ENCODE measurements around the gene LINC00632. TPM values are rescaled to one million over a fixed set of nuclear protein-coding genes. Genes with fewer than 3 reads are reported as not detected.

The LINC00632 gene
- total RNA-seq, 2 donors from 2014 or later: 161 to 200 TPM

GRCh38 chrX:140764401-140764919 is 54.9 kb downstream of the LINC00632 start:
- Histone ChIP-seq H3K4me3 (peak overlapping the region; percentile 73), H3K4me1 (ENCODE audit: control insufficient read depth in 1 of 2, low read depth in 2 of 2) (no peaks in the 10 kb centered on the region), H3K36me3 (no peaks in the 10 kb centered on the region), H3K27ac (peak overlapping the region; percentile 68 to 72), H3K27me3 (replicated peaks; ENCODE audit: insufficient read depth) (no peaks in the 10 kb centered on the region), H3K9me3 (no peaks in the 10 kb centered on the region)
- TF ChIP-seq CTCF (IDR thresholded peaks at IDR 0.05): no peak
- DNase-seq (ENCODE audit: low spot score) (peak; percentile 2), ATAC-seq (ENCODE audit: insufficient number of reproducible peaks, low FRiP score, low read depth) (no peak)

- peak overlapping the region; percentile 68 to 72 for H3K27ac ChIP-seq
These were observed 55.7 kb downstream of the LINC00632 start for GRCh38 chrX:140765043-140765784.

GRCh38 chrX:140766024-140766611 is 56.6 kb downstream of the LINC00632 start:
- no peak for DNase-seq (ENCODE audit: low spot score)
- TF ChIP-seq CTCF (IDR thresholded peaks at IDR 0.05): peak; percentile 69
- Histone ChIP-seq H3K27me3 (replicated peaks; ENCODE audit: insufficient read depth) (no peaks in the 10 kb centered on the region), H3K4me1 (ENCODE audit: control insufficient read depth in 1 of 2, low read depth in 2 of 2) (no peaks in the 10 kb centered on the region), H3K36me3 (no peaks in the 10 kb centered on the region), H3K9me3 (no peaks in the 10 kb centered on the region), H3K4me3 (peak overlapping the region; percentile 73), H3K27ac (peak overlapping the region; percentile 38 to 68)
- no peak for ATAC-seq (ENCODE audit: insufficient number of reproducible peaks, low FRiP score, low read depth)

More at GRCh38 chrX:140765043-140765784, 55.7 kb downstream of the LINC00632 start:
- H3K4me1 ChIP-seq (ENCODE audit: control insufficient read depth in 1 of 2, low read depth in 2 of 2): no peaks in the 10 kb centered on the region
- H3K36me3 ChIP-seq: no peaks in the 10 kb centered on the region
- no peak for TF ChIP-seq CTCF (IDR thresholded peaks at IDR 0.05)
- no peaks in the 10 kb centered on the region for H3K27me3 ChIP-seq (replicated peaks; ENCODE audit: insufficient read depth)
- H3K9me3 ChIP-seq: no peaks in the 10 kb centered on the region
- ATAC-seq (ENCODE audit: insufficient number of reproducible peaks, low FRiP score, low read depth) (no peak), DNase-seq (ENCODE audit: low spot score) (no peak)
- H3K4me3 ChIP-seq: peak overlapping the region; percentile 73

- Histone ChIP-seq H3K27ac (no peak overlapping the region), H3K4me3 (no peak overlapping the region), H3K4me1 (ENCODE audit: control insufficient read depth in 1 of 2, low read depth in 2 of 2) (no peaks in the 10 kb centered on the region), H3K36me3 (peaks cover 3% of the 10 kb centered on the region), H3K9me3 (no peaks in the 10 kb centered on the region), H3K27me3 (replicated peaks; ENCODE audit: insufficient read depth) (no peaks in the 10 kb centered on the region)
- ATAC-seq (ENCODE audit: insufficient number of reproducible peaks, low FRiP score, low read depth) (no peak), DNase-seq (ENCODE audit: low spot score) (no peak)
- no peak for TF ChIP-seq CTCF (IDR thresholded peaks at IDR 0.05)
These were observed 58.1 kb downstream of the LINC00632 start for GRCh38 chrX:140767646-140768045.

- Histone ChIP-seq H3K4me1 (ENCODE audit: control insufficient read depth in 1 of 2, low read depth in 2 of 2) (no peaks in the 10 kb centered on the region), H3K36me3 (peaks cover 14% of the 10 kb centered on the region), H3K27ac (no peak overlapping the region), H3K4me3 (no peak overlapping the region), H3K27me3 (replicated peaks; ENCODE audit: insufficient read depth) (no peaks in the 10 kb centered on the region), H3K9me3 (no peaks in the 10 kb centered on the region)
- no peak for ATAC-seq (ENCODE audit: insufficient number of reproducible peaks, low FRiP score, low read depth)
- DNase-seq (ENCODE audit: low spot score): no peak
- no peak for TF ChIP-seq CTCF (IDR thresholded peaks at IDR 0.05)
These were observed 65.7 kb downstream of the LINC00632 start for GRCh38 chrX:140775211-140775610.

Data from thoracic aorta (tissue), 2 donors.